K562 (cell line): ENCODE data around the gene MYO1D. TPM values are rescaled to one million over a fixed set of nuclear protein-coding genes. Genes with fewer than 3 reads are reported as not detected.

ENCODE experiments used
- ATAC-seq: fragments of 200-7000 bp; cut with Tn5 transposase; 3 replicates; pipeline ENCODE4 v1.9.1; 2020; ENCODE audit warnings: moderate library complexity
- BruUV-seq: library from RNA; stranded (reverse); fragments of 400-500 nt; replicated peaks from 2 replicates; lab custom pipeline; 2021; lab: Mats Ljungman, UMichigan
- CTCF ChIA-PET: fragments of 300-600 bp; formaldehyde crosslinking; extraction: SDS; loops from one replicate; lab custom pipeline; 2021; ENCODE audit warnings: low intra/inter-chr PET ratio; lab: Yijun Ruan, JAX
- POLR2A ChIA-PET: fragments of 300-600, 350-650 bp; sonication (Branson Sonifier 250); formaldehyde crosslinking; extraction: SDS; loops from one replicate; lab custom pipeline; 2021; ENCODE audit warnings: antibody characterized with exemption, inconsistent platforms; lab: Yijun Ruan, JAX
- DNase-seq, 4 experiments: peaks; one replicate each; pipeline versions ENCODE4 v3.0.0 to v3.0.0-alpha.2; 2011 to 2018; ENCODE audit warnings: low spot score in 3 of 4, mixed read lengths in 3 of 4; ENCODE audit errors: extremely low read depth in 1 of 4
- FAIRE-seq: peaks from 2 replicates; lab custom pipeline; 2011; peaks lifted over from hg19 to GRCh38; lab: Jason Lieb, UNC
- H2AFZ ChIP-seq: 2 replicates; pipeline ENCODE4 v1.6.0; 2011; ENCODE audit warnings: low read depth, low read length, control low read depth, inconsistent platforms
- H3K27ac ChIP-seq: fragments of 200-600 bp; 3 replicates; pipeline ENCODE4 v1.8.0; 2011; ENCODE audit warnings: low read depth, mild to moderate bottlenecking, control low read depth, inconsistent platforms, low read length, moderate library complexity, mixed read lengths; ENCODE audit errors: extremely low read depth
- H3K27me3 ChIP-seq, 2 experiments: fragments of 300-600 bp in 1 of 2; 2 replicates in 1 of 2; 3 replicates in 1 of 2; pipeline versions ENCODE4 v1.6.0 to v1.8.0; 2011; ENCODE audit warnings: inconsistent platforms in 2 of 2, low read length in 2 of 2, mild to moderate bottlenecking in 1 of 2, mixed read lengths in 1 of 2, moderate library complexity in 1 of 2; ENCODE audit not compliant: control insufficient read depth in 2 of 2, insufficient read depth in 2 of 2
- H3K36me3 ChIP-seq: fragments of 300-600 bp; 3 replicates; pipeline ENCODE4 v1.8.0; 2011; ENCODE audit warnings: mild to moderate bottlenecking, low read length, inconsistent platforms; ENCODE audit not compliant: control insufficient read depth, insufficient read depth
- H3K4me1 ChIP-seq, 2 experiments: fragments of 200-600 bp in 1 of 2; replicated peaks in 1 of 2; 2 replicates in 1 of 2; 3 replicates in 1 of 2; pipeline versions ENCODE4 v1.5.1 to v1.8.0; 2011; ENCODE audit warnings: inconsistent platforms in 2 of 2, low read length in 2 of 2, mild to moderate bottlenecking in 1 of 2, mixed read lengths in 1 of 2, moderate library complexity in 1 of 2; ENCODE audit not compliant: control insufficient read depth in 2 of 2, insufficient read depth in 2 of 2
- H3K4me2 ChIP-seq: 2 replicates; pipeline ENCODE4 v1.6.1; 2011; ENCODE audit warnings: low read length, control low read depth, inconsistent platforms, mixed read lengths; ENCODE audit not compliant: insufficient read depth
- H3K4me3 ChIP-seq: fragments of 200-600 bp; sonication (generic), shearing (Covaris generic); 2 replicates; pipeline ENCODE4 v1.5.1; 2016; ENCODE audit warnings: control low read depth, inconsistent platforms
- H3K79me2 ChIP-seq: fragments of 200-600 bp; 3 replicates; pipeline ENCODE4 v1.8.0; 2011; ENCODE audit warnings: low read length, inconsistent platforms; ENCODE audit not compliant: control insufficient read depth, insufficient read depth
- H3K9ac ChIP-seq, 2 experiments: 2 replicates each; pipeline versions ENCODE4 v1.6.0 to v1.6.1; 2011; ENCODE audit warnings: low read depth in 2 of 2, low read length in 2 of 2, control low read depth in 1 of 2, inconsistent platforms in 1 of 2, mild to moderate bottlenecking in 1 of 2, mixed read lengths in 1 of 2; ENCODE audit not compliant: insufficient read depth in 1 of 2
- H3K9me1 ChIP-seq: one replicate; pipeline ENCODE4 v1.6.0; 2011; ENCODE audit warnings: inconsistent platforms, mild to moderate bottlenecking, low read length, moderate library complexity; ENCODE audit not compliant: control insufficient read depth, insufficient read depth
- H3K9me3 ChIP-seq: replicated peaks from 2 replicates; pipeline ENCODE4 v1.5.1; 2011; ENCODE audit warnings: low read depth, low read length, inconsistent platforms; ENCODE audit not compliant: control insufficient read depth, insufficient read depth
- H4K20me1 ChIP-seq: replicated peaks from 2 replicates; pipeline ENCODE4 v1.6.1; 2011; ENCODE audit warnings: low read length, inconsistent platforms, mixed read lengths; ENCODE audit not compliant: control insufficient read depth, insufficient read depth
- ARHGAP35 ChIP-seq: fragments of 450-650 bp; IDR thresholded peaks from 2 replicates; pipeline ENCODE4 v1.6.1; 2018; ENCODE audit not compliant: partially characterized antibody
- EWSR1 ChIP-seq: fragments of 450-650 bp; IDR thresholded peaks from 2 replicates; pipeline ENCODE4 v1.6.1; 2018; ENCODE audit warnings: borderline replicate concordance, mild to moderate bottlenecking, low read depth, moderate library complexity; ENCODE audit not compliant: partially characterized antibody
- NR1H2 ChIP-seq: sonication (generic); formaldehyde crosslinking; IDR thresholded peaks from 2 replicates; pipeline ENCODE4 v1.4.0; 2020; ENCODE audit warnings: mild to moderate bottlenecking, missing genetic modification reagents
- POLR2A ChIP-seq: fragments of 450-650 bp; conservative IDR thresholded peaks from 2 replicates; pipeline ENCODE4 v1.6.1; 2016
- SUPT5H ChIP-seq: fragments of 450-650 bp; IDR thresholded peaks from 2 replicates; pipeline ENCODE4 v1.6.1; 2016
- TCFL5 ChIP-seq: fragments of 250-450 bp; sonication (Bioruptor Pico); conservative IDR thresholded peaks from 2 replicates; pipeline ENCODE4 v1.6.1; 2021; ENCODE audit warnings: mild to moderate bottlenecking, moderate library complexity, matching md5 sums
- ZSCAN32 ChIP-seq: fragments of 450-650 bp; formaldehyde crosslinking; IDR thresholded peaks from 2 replicates; pipeline ENCODE4 v1.4.0; 2020; ENCODE audit warnings: mild to moderate bottlenecking, moderate library complexity
- WGBS: fragments of 100-300 bp; shearing (Covaris generic); methylation state at CpG from one replicate; pipeline ENCODE4 v1.1.6; 2016; ENCODE audit warnings: low coverage, mixed read lengths; ENCODE audit not compliant: insufficient coverage; ENCODE audit errors: missing lambda C conversion rate; 5-methylcytosine and 5-hydroxymethylcytosine counted together
- in situ Hi-C: fragments of 300-500 bp; cut with MboI; formaldehyde crosslinking; loops from 4 replicates; pipeline ENCODE4 v1.15.0; 2018; ENCODE audit warnings: inconsistent platforms, mixed read lengths
- intact Hi-C: fragments of 100-400 bp; cut with micrococcal nuclease; formaldehyde crosslinking; loops from 2 replicates; pipeline ENCODE4 v1.14.2; 2022
- polyA plus RNA-seq, 8 experiments: library from polyadenylated mRNA; depleted of rRNA in 4 of 8; stranded (reverse) in 5 of 8; unstranded in 3 of 8; fragments of >200 nt; fragmentation: Nextera tagmentation in 2 of 8; fragmentation: Illumina TruSeq in 1 of 8; extraction: Ambion mirVana in 2 of 8; extraction: Trizol in 1 of 8; gene quantifications; 2 replicates each; pipeline versions ENCODE4 v1.2.1 to v1.2.3, GENCODE V29; 2011 to 2014; ENCODE audit warnings: inconsistent platforms in 1 of 8, missing spikeins in 1 of 8
- total RNA-seq, 7 experiments: library from RNA; depleted of rRNA in 6 of 7; stranded (reverse); fragments of >200 nt in 6 of 7; fragmentation: Illumina TruSeq in 2 of 7; extraction: Trizol in 2 of 7; gene quantifications; 2 replicates each; pipeline versions ENCODE4 v1.2.1 to v1.2.3, GENCODE V29; 2011 to 2021; ENCODE audit warnings: low replicate concordance in 1 of 7
- TF ChIP-seq, protein P1 (sequence below): fragments of 450-650 bp; IDR thresholded peaks from 2 replicates; pipeline ENCODE4 v1.7.0; 2016; ENCODE audit warnings: borderline replicate concordance
- TF ChIP-seq, protein P2 (sequence below): fragments of 250-450 bp; sonication (Bioruptor Pico); IDR thresholded peaks from 2 replicates; pipeline ENCODE4 v1.4.0; 2020; ENCODE audit warnings: mild to moderate bottlenecking, moderate library complexity, borderline replicate concordance
- TF ChIP-seq, protein P3 (sequence below), 2 experiments: fragments of 450-650 bp in 1 of 2; sonication (generic) in 1 of 2; formaldehyde crosslinking in 1 of 2; IDR thresholded peaks in 1 of 2; conservative IDR thresholded peaks in 1 of 2; 2 replicates each; pipeline versions ENCODE4 v1.6.1 to v1.8.1; 2016 to 2023; ENCODE audit warnings: mild to moderate bottlenecking in 2 of 2, moderate library complexity in 2 of 2, inconsistent platforms in 1 of 2, missing genetic modification reagents in 1 of 2
- TF ChIP-seq, protein P4 (sequence below): fragments of 450-650 bp; formaldehyde crosslinking; IDR thresholded peaks from 2 replicates; pipeline ENCODE4 v1.4.0; 2020; ENCODE audit warnings: mild to moderate bottlenecking, moderate library complexity
- TF ChIP-seq, protein P5 (sequence below), 2 experiments: fragments of 250-450 bp in 1 of 2; fragments of 450-650 bp in 1 of 2; sonication (Bioruptor Pico) in 1 of 2; IDR thresholded peaks; 2 replicates each; pipeline versions ENCODE4 v1.6.1 to v1.8.0; 2016 to 2021; ENCODE audit warnings: mild to moderate bottlenecking in 2 of 2, moderate library complexity in 2 of 2, missing compliant biosample characterization in 1 of 2, missing genetic modification characterization in 1 of 2
- TF ChIP-seq, protein P6 (sequence below): fragments of 250-450 bp; sonication (Bioruptor Pico); IDR thresholded peaks from 2 replicates; pipeline ENCODE4 v1.8.0; 2021; ENCODE audit warnings: borderline replicate concordance, mild to moderate bottlenecking, moderate library complexity; ENCODE audit not compliant: poor library complexity, severe bottlenecking

Gene MYO1D
- total and polyA plus RNA-seq, 9 of the 15 experiments (the other 6 are each of a cell fraction or from before 2014, with no cell fraction given), result 2.1 to 71.2 (median 45.4) TPM

DNA sequence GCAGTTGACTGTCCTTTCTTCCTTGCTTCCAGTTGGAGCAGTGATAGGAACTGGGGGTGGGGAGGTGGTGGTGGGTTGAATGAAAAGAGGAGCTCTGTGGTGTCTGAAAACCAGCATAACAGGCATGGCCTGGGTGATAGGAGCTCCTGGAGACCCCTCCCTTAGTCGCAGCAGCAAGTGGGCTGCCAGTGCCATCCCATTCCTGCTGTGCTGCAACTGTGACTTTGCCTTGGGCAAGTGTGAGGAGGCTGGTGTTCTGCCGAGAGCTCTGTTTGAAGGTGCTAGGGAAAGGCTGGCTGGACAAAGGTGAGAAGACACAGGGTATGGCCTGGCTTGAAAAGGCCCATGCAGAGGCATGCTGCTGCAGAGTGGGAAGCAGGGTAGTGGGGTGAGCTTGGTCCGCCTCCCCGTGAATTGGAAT lies 392.9 kb downstream of the MYO1D start:
- no TSS peak for BruUV-seq
- H3K9ac ChIP-seq, result peak overlapping the region in 1 of 2 experiments; percentile 61; a peak in 2 of 4 replicates
- no peaks in the 10 kb centered on the region for H3K9me3 ChIP-seq
- H3K9me1 ChIP-seq, result no peaks in the 10 kb centered on the region
- no peak overlapping the region for H2AFZ ChIP-seq
- no peak for DNase-seq
- peaks cover 9 to 36% of the 10 kb centered on the region in 2 experiments; a peak in 4 of 5 replicates for H3K4me1 ChIP-seq
- ChIA-PET CTCF (interaction anchor here (1.8 kb wide), 1 partner anchor 271 kb away, joined by 9 read pairs; no protein-coding TSS in a partner anchor), POLR2A (interaction anchor here (0.8 to 3.5 kb wide), 4 partner anchors 10 to 287 kb away, joined by 3 to 15 read pairs (median 6); no protein-coding TSS in a partner anchor)
- intact Hi-C loops (loop anchor here (10.0 kb wide), 1 partner anchor 171 kb away; no protein-coding TSS in a partner anchor), in situ Hi-C loops (no loop called here)
- ATAC-seq, result no peak
- peaks cover 57% of the 10 kb centered on the region for H3K36me3 ChIP-seq
- H3K79me2 ChIP-seq, result peaks cover 17% of the 10 kb centered on the region; the same call in 2 of the 3 replicates
- no peak for FAIRE-seq
- H4K20me1 ChIP-seq, result peaks cover 8% of the 10 kb centered on the region; the same call in 1 of the 2 replicates
- H3K4me3 ChIP-seq, result no peak overlapping the region
- 91% methylated on average over 4 of the region's 4 CpGs for WGBS
- no peak overlapping the region for H3K4me2 ChIP-seq
- H3K27me3 ChIP-seq, result no peaks in the 10 kb centered on the region
- no peak overlapping the region for H3K27ac ChIP-seq
- no peak for TF ChIP-seq ZSCAN32 (CRISPR knock-in tag)
- TF ChIP-seq POLR2A, result peak; percentile 62; the same call in 1 of the 2 replicates
- TF ChIP-seq, protein P1, sequence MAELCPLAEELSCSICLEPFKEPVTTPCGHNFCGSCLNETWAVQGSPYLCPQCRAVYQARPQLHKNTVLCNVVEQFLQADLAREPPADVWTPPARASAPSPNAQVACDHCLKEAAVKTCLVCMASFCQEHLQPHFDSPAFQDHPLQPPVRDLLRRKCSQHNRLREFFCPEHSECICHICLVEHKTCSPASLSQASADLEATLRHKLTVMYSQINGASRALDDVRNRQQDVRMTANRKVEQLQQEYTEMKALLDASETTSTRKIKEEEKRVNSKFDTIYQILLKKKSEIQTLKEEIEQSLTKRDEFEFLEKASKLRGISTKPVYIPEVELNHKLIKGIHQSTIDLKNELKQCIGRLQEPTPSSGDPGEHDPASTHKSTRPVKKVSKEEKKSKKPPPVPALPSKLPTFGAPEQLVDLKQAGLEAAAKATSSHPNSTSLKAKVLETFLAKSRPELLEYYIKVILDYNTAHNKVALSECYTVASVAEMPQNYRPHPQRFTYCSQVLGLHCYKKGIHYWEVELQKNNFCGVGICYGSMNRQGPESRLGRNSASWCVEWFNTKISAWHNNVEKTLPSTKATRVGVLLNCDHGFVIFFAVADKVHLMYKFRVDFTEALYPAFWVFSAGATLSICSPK, result no peak
- TF ChIP-seq, protein P2, sequence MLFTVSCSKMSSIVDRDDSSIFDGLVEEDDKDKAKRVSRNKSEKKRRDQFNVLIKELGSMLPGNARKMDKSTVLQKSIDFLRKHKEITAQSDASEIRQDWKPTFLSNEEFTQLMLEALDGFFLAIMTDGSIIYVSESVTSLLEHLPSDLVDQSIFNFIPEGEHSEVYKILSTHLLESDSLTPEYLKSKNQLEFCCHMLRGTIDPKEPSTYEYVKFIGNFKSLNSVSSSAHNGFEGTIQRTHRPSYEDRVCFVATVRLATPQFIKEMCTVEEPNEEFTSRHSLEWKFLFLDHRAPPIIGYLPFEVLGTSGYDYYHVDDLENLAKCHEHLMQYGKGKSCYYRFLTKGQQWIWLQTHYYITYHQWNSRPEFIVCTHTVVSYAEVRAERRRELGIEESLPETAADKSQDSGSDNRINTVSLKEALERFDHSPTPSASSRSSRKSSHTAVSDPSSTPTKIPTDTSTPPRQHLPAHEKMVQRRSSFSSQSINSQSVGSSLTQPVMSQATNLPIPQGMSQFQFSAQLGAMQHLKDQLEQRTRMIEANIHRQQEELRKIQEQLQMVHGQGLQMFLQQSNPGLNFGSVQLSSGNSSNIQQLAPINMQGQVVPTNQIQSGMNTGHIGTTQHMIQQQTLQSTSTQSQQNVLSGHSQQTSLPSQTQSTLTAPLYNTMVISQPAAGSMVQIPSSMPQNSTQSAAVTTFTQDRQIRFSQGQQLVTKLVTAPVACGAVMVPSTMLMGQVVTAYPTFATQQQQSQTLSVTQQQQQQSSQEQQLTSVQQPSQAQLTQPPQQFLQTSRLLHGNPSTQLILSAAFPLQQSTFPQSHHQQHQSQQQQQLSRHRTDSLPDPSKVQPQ (CRISPR knock-in tag), result no peak
- TF ChIP-seq SUPT5H, result peak; percentile 43
- TF ChIP-seq NR1H2 (CRISPR knock-in tag), result no peak
- TF ChIP-seq TCFL5, result no peak
- TF ChIP-seq, protein P3, sequence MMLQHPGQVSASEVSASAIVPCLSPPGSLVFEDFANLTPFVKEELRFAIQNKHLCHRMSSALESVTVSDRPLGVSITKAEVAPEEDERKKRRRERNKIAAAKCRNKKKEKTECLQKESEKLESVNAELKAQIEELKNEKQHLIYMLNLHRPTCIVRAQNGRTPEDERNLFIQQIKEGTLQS (IDR thresholded peaks at IDR 0.05), result no peak
- TF ChIP-seq, protein P3 (CRISPR knock-in tag; conservative IDR thresholded peaks at IDR 0.05), result no peak
- TF ChIP-seq, protein P4, sequence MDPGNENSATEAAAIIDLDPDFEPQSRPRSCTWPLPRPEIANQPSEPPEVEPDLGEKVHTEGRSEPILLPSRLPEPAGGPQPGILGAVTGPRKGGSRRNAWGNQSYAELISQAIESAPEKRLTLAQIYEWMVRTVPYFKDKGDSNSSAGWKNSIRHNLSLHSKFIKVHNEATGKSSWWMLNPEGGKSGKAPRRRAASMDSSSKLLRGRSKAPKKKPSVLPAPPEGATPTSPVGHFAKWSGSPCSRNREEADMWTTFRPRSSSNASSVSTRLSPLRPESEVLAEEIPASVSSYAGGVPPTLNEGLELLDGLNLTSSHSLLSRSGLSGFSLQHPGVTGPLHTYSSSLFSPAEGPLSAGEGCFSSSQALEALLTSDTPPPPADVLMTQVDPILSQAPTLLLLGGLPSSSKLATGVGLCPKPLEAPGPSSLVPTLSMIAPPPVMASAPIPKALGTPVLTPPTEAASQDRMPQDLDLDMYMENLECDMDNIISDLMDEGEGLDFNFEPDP (CRISPR knock-in tag), result no peak
- TF ChIP-seq, protein P5, sequence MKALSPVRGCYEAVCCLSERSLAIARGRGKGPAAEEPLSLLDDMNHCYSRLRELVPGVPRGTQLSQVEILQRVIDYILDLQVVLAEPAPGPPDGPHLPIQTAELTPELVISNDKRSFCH (CRISPR knock-in tag; IDR thresholded peaks at IDR 0.05), result no peak
- TF ChIP-seq, protein P5 (tag; IDR thresholded peaks at IDR 0.05), result no peak
- no peak for TF ChIP-seq ARHGAP35
- TF ChIP-seq, protein P6, sequence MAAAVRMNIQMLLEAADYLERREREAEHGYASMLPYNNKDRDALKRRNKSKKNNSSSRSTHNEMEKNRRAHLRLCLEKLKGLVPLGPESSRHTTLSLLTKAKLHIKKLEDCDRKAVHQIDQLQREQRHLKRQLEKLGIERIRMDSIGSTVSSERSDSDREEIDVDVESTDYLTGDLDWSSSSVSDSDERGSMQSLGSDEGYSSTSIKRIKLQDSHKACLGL (CRISPR knock-in tag), result no peak
- TF ChIP-seq EWSR1, result no peak
